CD4-positive, alpha-beta memory T cell (primary cell): ENCODE data around the gene YTHDF1. TPM values are rescaled to one million over a fixed set of nuclear protein-coding genes. Genes with fewer than 3 reads are reported as not detected.

Experiments
- CTCF ChIA-PET: fragments of 350-600 bp; sonication (Branson Sonifier 250); formaldehyde crosslinking; loops from one replicate; lab custom pipeline; 2021; ENCODE audit warnings: inconsistent platforms; ENCODE audit not compliant: partially characterized antibody; lab: Charles Lee
- POLR2A ChIA-PET: fragments of 350-600 bp; sonication (Branson Sonifier 250); formaldehyde crosslinking; loops from one replicate; lab custom pipeline; 2021; ENCODE audit not compliant: partially characterized antibody; lab: Charles Lee
- DNase-seq, 5 donors: peaks; one replicate each; pipeline versions ENCODE4 v3.0.0 to v3.0.0-alpha.2; 2020 to 2022; ENCODE audit warnings: mixed read lengths in 1 of 5
- H3K27ac ChIP-seq: one replicate; pipeline ENCODE4 v1.7.0; 2013; ENCODE audit warnings: low read depth, low read length
- H3K27me3 ChIP-seq: 2 replicates; pipeline ENCODE4 v1.7.0; 2013; ENCODE audit warnings: mild to moderate bottlenecking, low read length, moderate library complexity; ENCODE audit not compliant: insufficient read depth
- H3K36me3 ChIP-seq: 2 replicates; pipeline ENCODE4 v1.7.0; 2013; ENCODE audit warnings: mild to moderate bottlenecking, low read length, moderate library complexity; ENCODE audit not compliant: insufficient read depth
- H3K4me1 ChIP-seq: 2 replicates; pipeline ENCODE4 v1.7.0; 2013; ENCODE audit warnings: mild to moderate bottlenecking, low read length, moderate library complexity; ENCODE audit not compliant: insufficient read depth
- H3K4me3 ChIP-seq, 2 donors: one replicate each; pipeline ENCODE4 v1.7.0; 2013; ENCODE audit warnings: low read length in 2 of 2, mild to moderate bottlenecking in 1 of 2
- H3K9me3 ChIP-seq, 2 donors: one replicate each; pipeline ENCODE4 v1.7.0; 2013; ENCODE audit warnings: low read length in 2 of 2, control low read depth in 1 of 2; ENCODE audit not compliant: control insufficient read depth in 1 of 2
- H3K27ac Mint-ChIP-seq, 7 donors: one replicate each; pipeline ENCODE4 v1.8.0; 2020 to 2021; ENCODE audit warnings: mixed read lengths in 7 of 7, mild to moderate bottlenecking in 6 of 7, inconsistent platforms in 3 of 7, moderate library complexity in 3 of 7
- H3K27me3 Mint-ChIP-seq, 2 donors: one replicate each; pipeline ENCODE4 v1.8.0; 2020 to 2021; ENCODE audit warnings: mixed read lengths in 2 of 2
- H3K36me3 Mint-ChIP-seq, 2 donors: one replicate each; pipeline ENCODE4 v1.8.0; 2020 to 2021; ENCODE audit warnings: mixed read lengths in 2 of 2, inconsistent platforms in 1 of 2, mild to moderate bottlenecking in 1 of 2
- H3K4me1 Mint-ChIP-seq, 4 donors: one replicate each; pipeline ENCODE4 v1.8.0; 2020 to 2021; ENCODE audit warnings: mixed read lengths in 4 of 4, mild to moderate bottlenecking in 1 of 4
- H3K4me3 Mint-ChIP-seq, 8 donors: one replicate each; pipeline ENCODE4 v1.8.0; 2020 to 2021; ENCODE audit warnings: mixed read lengths in 8 of 8, mild to moderate bottlenecking in 7 of 8, moderate library complexity in 6 of 8, inconsistent platforms in 3 of 8
- H3K9me3 Mint-ChIP-seq, 8 donors: one replicate each; pipeline ENCODE4 v1.8.0; 2020 to 2021; ENCODE audit warnings: mixed read lengths in 8 of 8, mild to moderate bottlenecking in 5 of 8, inconsistent platforms in 3 of 8, moderate library complexity in 1 of 8
- intact Hi-C: fragments of 100-400 bp; cut with micrococcal nuclease; formaldehyde crosslinking; loops from one replicate; pipeline ENCODE4 v1.15.1; 2023
- polyA plus RNA-seq, 2 donors: library from polyadenylated mRNA; unstranded; fragments of 300-500 nt; fragmentation: Illumina TruSeq; gene quantifications; one replicate each; pipeline ENCODE4 v1.2.3, GENCODE V29; 2021
- total RNA-seq, 2 experiments: library from RNA; stranded (reverse); gene quantifications; one replicate each; pipeline ENCODE4 v1.2.3, GENCODE V29; 2021

The YTHDF1 gene
- total and polyA plus RNA-seq, 4 experiments from 2014 or later = 21.1 to 48.1 (median 45.4) TPM

DNA sequence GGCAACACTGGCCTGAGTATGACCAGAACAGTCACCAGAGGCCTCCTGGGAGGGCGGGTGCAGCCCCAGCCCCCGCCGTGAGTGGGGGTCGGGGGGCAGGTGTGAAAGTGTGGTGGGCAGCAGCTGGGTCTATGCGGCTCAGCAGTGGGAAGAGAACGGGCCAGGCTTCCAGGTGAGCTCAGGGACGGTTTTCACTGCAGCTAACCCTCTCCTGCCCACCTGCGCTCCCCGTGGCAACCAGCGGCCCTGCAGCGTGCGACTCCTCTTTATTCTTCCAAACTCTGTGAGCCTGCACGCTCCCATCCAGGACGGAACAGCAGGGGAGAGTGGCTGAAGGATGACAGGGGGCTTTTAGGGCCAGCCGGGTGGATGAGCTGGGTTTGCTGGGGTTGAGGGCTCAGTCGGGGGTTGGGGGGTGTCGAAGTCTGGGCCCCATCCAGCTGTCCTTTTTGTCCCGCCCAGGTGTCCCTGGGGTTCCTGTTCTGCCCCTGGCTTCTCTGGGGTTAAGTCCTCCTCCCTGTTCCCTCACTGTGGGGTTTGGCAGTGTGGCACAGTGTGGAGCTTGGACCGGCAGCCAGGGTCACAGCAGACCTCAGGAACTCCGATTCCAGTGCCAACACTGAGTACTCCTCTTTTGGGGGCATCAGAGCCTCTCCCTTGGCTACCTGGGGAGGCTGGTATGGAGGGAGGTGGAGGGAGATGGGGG is 18.9 kb upstream of the YTHDF1 start:
- H3K27me3 ChIP-seq = peaks cover 8% of the 10 kb centered on the region
- Mint-ChIP-seq H3K4me1 (peaks cover 0 to 19% (median 0%) of the 10 kb centered on the region in 4 donors), H3K4me3 (peak overlapping the region in 1 of 8 donors; percentile 41), H3K36me3 (no peaks in the 10 kb centered on the region), H3K27me3 (peaks cover 12 to 26% of the 10 kb centered on the region in 2 donors), H3K27ac (peak overlapping the region in 1 of 7 donors; percentile 62), H3K9me3 (no peaks in the 10 kb centered on the region)
- H3K4me3 ChIP-seq = no peak overlapping the region
- H3K36me3 ChIP-seq = no peaks in the 10 kb centered on the region
- DNase-seq = peak in 1 of 5 donors; percentile 22
- ChIA-PET POLR2A (no interaction called here), CTCF (interaction anchor here (6.1 kb wide), 1 partner anchor 11 kb away, joined by 33 read pairs; no protein-coding TSS in a partner anchor)
- no peaks in the 10 kb centered on the region for H3K9me3 ChIP-seq
- no peaks in the 10 kb centered on the region for H3K4me1 ChIP-seq
- H3K27ac ChIP-seq = no peak overlapping the region
- intact Hi-C loops = no loop called here

DNA sequence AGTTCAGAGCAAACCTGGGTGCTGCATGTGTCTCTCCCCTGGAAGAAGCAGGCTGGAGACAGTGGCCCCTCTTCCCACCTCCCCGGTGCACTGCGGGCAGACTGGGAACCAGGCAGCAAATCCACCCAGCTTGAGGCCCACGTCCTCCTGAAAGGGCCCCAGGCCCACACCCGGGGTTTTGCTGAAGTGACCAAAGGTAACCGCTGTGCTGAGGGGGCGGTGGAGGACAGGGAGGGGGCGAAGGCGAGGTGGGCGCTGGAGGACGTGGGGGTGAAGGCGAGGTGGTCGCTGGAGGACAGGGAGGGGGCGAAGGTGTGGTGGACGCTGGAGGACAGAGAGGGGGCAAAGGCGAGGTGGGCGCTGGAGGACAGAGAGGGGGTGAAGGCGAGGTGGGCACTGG is 18.0 kb upstream of the YTHDF1 start:
- H3K27me3 Mint-ChIP-seq = peaks cover 19 to 35% of the 10 kb centered on the region in 2 donors
- peaks cover 0 to 19% (median 0%) of the 10 kb centered on the region in 4 donors for H3K4me1 Mint-ChIP-seq
- peaks cover 15% of the 10 kb centered on the region for H3K27me3 ChIP-seq
- no peak overlapping the region for H3K27ac Mint-ChIP-seq
- H3K36me3 Mint-ChIP-seq = no peaks in the 10 kb centered on the region
- no peaks in the 10 kb centered on the region for H3K9me3 Mint-ChIP-seq
- no peaks in the 10 kb centered on the region for H3K4me1 ChIP-seq
- no peak overlapping the region for H3K4me3 Mint-ChIP-seq
- H3K9me3 ChIP-seq = no peaks in the 10 kb centered on the region
- H3K36me3 ChIP-seq = no peaks in the 10 kb centered on the region
- POLR2A ChIA-PET = no interaction called here
- intact Hi-C loops = no loop called here
- CTCF ChIA-PET = interaction anchor here (6.1 kb wide), 1 partner anchor 10 kb away, joined by 33 read pairs; no protein-coding TSS in a partner anchor
- H3K4me3 ChIP-seq = no peak overlapping the region
- H3K27ac ChIP-seq = no peak overlapping the region
- peak in 1 of 5 donors; percentile 3 for DNase-seq

DNA sequence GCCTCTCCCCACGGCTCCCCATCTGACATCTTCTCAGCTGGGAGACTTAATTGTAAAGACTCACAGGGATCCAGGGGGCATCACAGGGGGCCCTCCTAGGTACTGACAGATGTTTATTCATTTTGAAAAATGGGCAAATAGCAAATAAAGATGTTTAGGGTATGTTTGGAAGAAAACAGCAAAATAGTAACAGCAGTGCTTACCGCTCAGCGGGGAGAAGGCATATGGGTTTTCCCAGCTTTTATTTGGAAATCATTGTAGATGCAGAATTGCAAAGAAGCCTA is 17.1 kb upstream of the YTHDF1 start:
- POLR2A ChIA-PET = no interaction called here
- H3K27me3 Mint-ChIP-seq = peaks cover 19 to 35% of the 10 kb centered on the region in 2 donors
- no peak overlapping the region for H3K27ac Mint-ChIP-seq
- H3K4me3 ChIP-seq = no peak overlapping the region
- DNase-seq = peak in 1 of 5 donors; percentile 18
- CTCF ChIA-PET = interaction anchor here (6.1 kb wide), 1 partner anchor 9 kb away, joined by 33 read pairs; no protein-coding TSS in a partner anchor
- peaks cover 0 to 19% (median 0%) of the 10 kb centered on the region in 4 donors for H3K4me1 Mint-ChIP-seq
- H3K9me3 ChIP-seq = no peaks in the 10 kb centered on the region
- intact Hi-C loops = no loop called here
- no peaks in the 10 kb centered on the region for H3K36me3 ChIP-seq
- H3K4me3 Mint-ChIP-seq = no peak overlapping the region
- H3K4me1 ChIP-seq = no peaks in the 10 kb centered on the region
- no peaks in the 10 kb centered on the region for H3K36me3 Mint-ChIP-seq
- H3K27me3 ChIP-seq = peaks cover 15% of the 10 kb centered on the region
- no peaks in the 10 kb centered on the region for H3K9me3 Mint-ChIP-seq
- no peak overlapping the region for H3K27ac ChIP-seq

DNA sequence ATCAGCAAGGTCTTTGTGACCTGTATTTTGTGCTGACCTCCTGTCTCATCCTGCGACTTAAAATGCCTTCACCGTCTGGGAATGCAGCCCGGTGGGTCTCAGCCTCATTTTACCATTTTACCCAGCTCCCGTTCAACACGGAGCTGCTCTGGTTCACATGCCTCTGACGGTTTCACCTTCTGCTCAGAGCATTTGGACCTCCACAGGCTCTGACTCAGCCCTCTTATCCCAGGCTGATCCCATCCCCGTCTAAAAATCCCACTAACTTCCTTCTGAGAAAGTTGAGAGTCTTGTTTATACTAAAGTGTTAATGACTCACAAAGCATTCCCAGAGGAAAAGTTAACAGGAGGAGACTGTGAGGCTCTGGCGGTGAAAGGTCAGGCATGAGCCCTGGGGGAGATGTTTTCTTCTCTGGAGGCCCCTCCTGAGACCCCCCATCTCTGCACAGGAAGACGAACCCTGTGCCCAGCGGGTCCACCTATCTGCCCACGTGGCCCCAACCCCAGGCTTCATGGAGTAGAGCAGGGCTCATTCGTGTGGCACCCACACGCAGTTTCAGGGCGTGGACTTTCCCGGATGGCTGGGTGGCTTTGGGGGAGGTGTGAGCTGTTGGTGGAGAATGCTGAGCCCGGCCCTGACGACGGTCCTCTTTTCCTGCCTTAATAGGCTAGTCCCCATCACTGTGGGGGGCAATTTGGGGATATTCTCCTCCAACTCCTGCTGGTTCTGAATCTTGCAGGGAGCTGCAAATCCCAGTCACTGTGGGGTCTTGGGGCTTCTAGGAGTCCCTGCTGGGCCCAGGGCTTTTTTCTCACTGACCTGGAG is 16.5 kb upstream of the YTHDF1 start:
- no peak overlapping the region for H3K27ac ChIP-seq
- no peak overlapping the region for H3K4me3 ChIP-seq
- Mint-ChIP-seq H3K27me3 (peaks cover 19 to 36% of the 10 kb centered on the region in 2 donors), H3K27ac (peak overlapping the region in 1 of 7 donors; percentile 41), H3K36me3 (no peaks in the 10 kb centered on the region), H3K4me3 (no peak overlapping the region), H3K9me3 (no peaks in the 10 kb centered on the region), H3K4me1 (peaks cover 0 to 19% (median 0%) of the 10 kb centered on the region in 4 donors)
- no peaks in the 10 kb centered on the region for H3K9me3 ChIP-seq
- POLR2A ChIA-PET = no interaction called here
- no peaks in the 10 kb centered on the region for H3K4me1 ChIP-seq
- H3K36me3 ChIP-seq = no peaks in the 10 kb centered on the region
- intact Hi-C loops = no loop called here
- DNase-seq = peak in 1 of 5 donors; percentile 4
- CTCF ChIA-PET = interaction anchor here (6.1 kb wide), 1 partner anchor 8 kb away, joined by 33 read pairs; no protein-coding TSS in a partner anchor
- H3K27me3 ChIP-seq = peaks cover 15% of the 10 kb centered on the region

DNA sequence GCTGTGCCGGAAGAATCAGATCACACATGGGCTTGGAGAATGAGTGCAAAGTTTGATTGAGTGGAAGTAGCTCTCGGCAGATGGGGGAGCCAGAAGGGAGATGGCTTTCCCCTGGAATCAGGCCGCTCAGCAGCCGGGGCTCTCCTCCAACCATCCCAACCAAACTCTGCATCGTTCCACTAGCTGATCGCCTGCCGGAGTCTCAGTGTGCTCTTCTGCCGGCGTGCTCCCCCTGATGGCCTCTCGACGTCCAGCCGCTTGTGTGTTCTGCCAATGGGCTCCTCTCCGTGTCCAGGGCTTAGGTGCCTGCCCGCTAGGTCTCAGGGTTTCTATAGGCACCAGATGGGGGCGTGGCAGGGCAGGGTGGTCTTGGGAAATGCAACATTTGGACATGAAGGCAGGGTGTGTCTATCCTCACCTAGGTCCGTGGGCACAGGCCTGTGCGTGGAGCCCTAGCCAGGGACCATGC is 14.9 kb upstream of the YTHDF1 start:
- H3K27me3 ChIP-seq = peaks cover 15% of the 10 kb centered on the region
- H3K4me3 Mint-ChIP-seq = no peak overlapping the region
- H3K9me3 ChIP-seq = no peaks in the 10 kb centered on the region
- no peaks in the 10 kb centered on the region for H3K4me1 ChIP-seq
- H3K27ac ChIP-seq = no peak overlapping the region
- no peak overlapping the region for H3K27ac Mint-ChIP-seq
- POLR2A ChIA-PET = no interaction called here
- no peaks in the 10 kb centered on the region for H3K36me3 Mint-ChIP-seq
- peaks cover 19 to 38% of the 10 kb centered on the region in 2 donors for H3K27me3 Mint-ChIP-seq
- H3K4me1 Mint-ChIP-seq = peaks cover 0 to 16% (median 0%) of the 10 kb centered on the region in 4 donors
- no peak overlapping the region for H3K4me3 ChIP-seq
- CTCF ChIA-PET = no interaction called here
- DNase-seq = peak in 1 of 5 donors; percentile 19
- intact Hi-C loops = no loop called here
- H3K9me3 Mint-ChIP-seq = no peaks in the 10 kb centered on the region
- H3K36me3 ChIP-seq = no peaks in the 10 kb centered on the region

DNA sequence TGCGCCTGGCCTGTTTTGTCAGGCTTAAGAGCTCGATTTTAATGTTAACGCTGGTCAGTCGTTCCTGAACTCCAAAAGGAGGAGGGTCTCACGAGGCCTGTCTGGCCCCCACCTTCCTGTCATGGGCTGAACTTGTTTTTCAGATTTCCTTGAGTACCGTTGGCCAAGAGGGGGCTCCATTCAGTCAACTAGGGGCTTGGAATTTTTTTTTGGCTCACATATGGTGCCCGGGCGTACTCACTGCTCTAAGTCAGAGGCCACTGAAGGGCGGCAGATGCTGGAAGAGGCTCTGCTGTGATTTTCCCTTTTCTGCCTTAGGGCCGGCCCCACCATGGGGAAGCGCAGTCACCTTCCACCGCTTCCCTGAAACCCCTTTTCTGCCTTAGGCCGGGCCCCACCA is 12.9 kb upstream of the YTHDF1 start:
- Mint-ChIP-seq H3K27me3 (peaks cover 19 to 35% of the 10 kb centered on the region in 2 donors), H3K4me1 (peaks cover 0 to 4% (median 0%) of the 10 kb centered on the region in 4 donors), H3K27ac (no peak overlapping the region), H3K9me3 (no peaks in the 10 kb centered on the region), H3K4me3 (no peak overlapping the region), H3K36me3 (no peaks in the 10 kb centered on the region)
- intact Hi-C loops = no loop called here
- no peak overlapping the region for H3K27ac ChIP-seq
- DNase-seq = peak in 1 of 5 donors; percentile 17
- no peak overlapping the region for H3K4me3 ChIP-seq
- ChIA-PET POLR2A (no interaction called here), CTCF (interaction anchor here (0.8 kb wide), 1 partner anchor 10 kb away, joined by 3 read pairs; no protein-coding TSS in a partner anchor)
- H3K4me1 ChIP-seq = no peaks in the 10 kb centered on the region
- peaks cover 15% of the 10 kb centered on the region for H3K27me3 ChIP-seq
- H3K36me3 ChIP-seq = no peaks in the 10 kb centered on the region
- H3K9me3 ChIP-seq = no peaks in the 10 kb centered on the region

DNA sequence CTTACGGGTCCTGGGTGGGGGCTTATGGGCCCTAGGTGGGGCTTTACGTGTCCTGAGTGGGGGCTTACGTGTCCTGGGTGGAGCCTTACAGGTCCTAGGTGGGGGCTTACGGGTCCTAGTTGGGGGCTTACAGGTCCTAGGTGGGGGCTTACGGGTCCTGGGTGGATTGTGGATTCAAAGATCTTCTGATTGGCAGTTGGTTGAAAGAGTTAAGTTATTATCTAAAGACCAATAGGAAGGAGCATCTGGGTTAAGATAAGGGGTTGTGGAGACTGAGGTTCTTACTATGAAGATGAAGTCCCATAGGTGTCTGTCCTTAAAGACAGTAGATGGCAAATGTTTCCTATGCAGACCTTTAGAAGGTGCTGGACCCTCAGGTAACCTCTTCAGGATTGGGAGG is 11.3 kb upstream of the YTHDF1 start:
- H3K36me3 ChIP-seq = no peaks in the 10 kb centered on the region
- Mint-ChIP-seq H3K36me3 (no peaks in the 10 kb centered on the region), H3K27ac (no peak overlapping the region), H3K4me3 (no peak overlapping the region), H3K9me3 (peaks cover 0 to 2% (median 0%) of the 10 kb centered on the region in 8 donors), H3K27me3 (peaks cover 16 to 32% of the 10 kb centered on the region in 2 donors), H3K4me1 (peaks cover 0 to 4% (median 0%) of the 10 kb centered on the region in 4 donors)
- no peaks in the 10 kb centered on the region for H3K9me3 ChIP-seq
- intact Hi-C loops = no loop called here
- DNase-seq = peak in 1 of 5 donors; percentile 2
- H3K4me3 ChIP-seq = no peak overlapping the region
- ChIA-PET CTCF (no interaction called here), POLR2A (no interaction called here)
- no peak overlapping the region for H3K27ac ChIP-seq
- H3K4me1 ChIP-seq = no peaks in the 10 kb centered on the region
- H3K27me3 ChIP-seq = peaks cover 15% of the 10 kb centered on the region
